Activated CD4-positive, alpha-beta T cell treated with anti-CD3 and anti-CD28 coated beads for 48 hours (primary cell): ENCODE results near the gene GBE1.
"Not testable (repeated sequence)": the region's sequence is repeated elsewhere in the genome, so short reads cannot be mapped to it uniquely, and the experiment has no call there.

ENCODE experiments used
- DNase-seq: peaks from one replicate; pipeline ENCODE4 v3.0.0-alpha.2; 2020

Gene GBE1

GRCh38 chr3:81752604-81753003, 8.8 kb downstream of the GBE1 start:
- no peak for DNase-seq

DNA sequence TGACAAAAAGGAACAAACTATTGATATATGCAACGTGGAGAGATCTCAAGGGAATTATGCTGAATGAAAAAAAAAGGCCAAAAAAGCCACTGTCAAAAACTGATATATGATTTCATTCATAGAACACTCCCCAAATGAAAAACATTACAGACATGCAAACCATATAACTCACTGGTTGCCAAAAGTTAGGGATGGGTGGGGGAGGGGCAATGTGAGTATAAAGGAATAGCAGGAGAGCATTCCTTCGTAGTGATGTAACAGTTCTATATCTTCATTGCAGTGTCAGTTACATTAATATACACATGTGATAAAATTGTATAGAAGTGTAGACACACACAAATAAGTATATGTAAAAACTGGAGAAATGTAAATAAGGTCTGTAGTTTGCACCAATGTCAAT, 12.2 kb downstream of the GBE1 start:
- DNase-seq: no peak

DNA sequence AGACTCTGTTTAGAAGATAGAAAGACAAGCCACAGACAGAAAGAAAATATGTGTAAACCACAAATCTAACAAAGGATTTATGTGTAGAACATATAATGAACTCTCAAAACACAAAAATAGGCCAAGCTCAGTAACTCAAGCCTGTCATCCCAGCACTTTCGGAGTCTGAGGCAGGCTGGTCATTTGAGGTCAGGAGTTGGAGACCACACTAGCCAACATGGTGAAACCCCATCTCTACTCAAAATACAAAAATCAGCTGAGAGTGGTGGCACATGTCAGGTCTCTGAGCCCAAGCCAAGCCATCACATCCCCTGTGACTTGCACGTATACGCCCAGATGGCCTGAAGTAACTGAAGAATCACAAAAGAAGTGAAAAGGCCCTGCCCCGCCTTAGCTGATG, 14.2 kb downstream of the GBE1 start:
- DNase-seq: not testable (repeated sequence)

DNA sequence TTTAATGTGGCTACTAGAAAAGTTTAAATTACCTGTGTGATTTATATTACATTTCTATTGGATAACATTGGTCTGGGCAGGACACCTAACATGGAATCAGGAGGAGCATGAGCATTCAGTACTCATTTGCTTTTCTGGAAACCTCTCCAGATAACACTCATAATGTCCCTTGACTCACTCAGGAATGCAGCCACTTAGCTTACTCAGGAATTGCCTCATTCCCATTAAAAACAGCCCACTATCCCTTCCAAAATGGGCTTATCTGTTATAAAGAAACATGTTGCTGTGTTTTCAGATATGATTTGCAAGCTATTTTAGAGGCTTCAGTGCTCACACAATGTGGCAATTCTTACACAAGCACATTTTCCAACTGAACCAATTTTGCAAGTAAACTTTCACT, 17.1 kb downstream of the GBE1 start:
- no peak for DNase-seq

GRCh38 chr3:81743096-81744025, 18.1 kb downstream of the GBE1 start:
- DNase-seq: no peak

- DNase-seq: no peak
Observed at GRCh38 chr3:81742581-81742980, 18.9 kb downstream of the GBE1 start.

GRCh38 chr3:81741216-81741615, 20.2 kb downstream of the GBE1 start:
- no peak for DNase-seq

GRCh38 chr3:81740731-81741130, 20.7 kb downstream of the GBE1 start:
- no peak for DNase-seq

DNA sequence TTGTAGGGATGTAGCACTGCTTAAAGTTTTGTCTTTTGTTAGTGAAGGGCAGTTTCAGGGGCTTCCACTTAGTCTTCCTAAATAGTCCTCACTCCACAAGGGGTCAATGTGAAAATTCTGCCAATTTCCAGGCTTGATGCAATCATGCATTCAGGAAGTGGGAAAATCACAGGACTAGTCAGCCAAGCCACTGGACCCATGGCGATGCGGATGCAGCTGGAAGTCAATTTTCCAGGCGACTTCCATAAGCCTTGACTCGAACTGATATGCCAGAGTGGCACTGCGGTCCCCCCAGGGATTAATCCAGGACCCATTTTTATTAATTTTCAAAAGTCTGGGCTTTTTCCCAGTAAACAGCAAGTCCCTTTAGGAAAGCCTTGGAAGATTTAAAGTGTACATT, 26.1 kb downstream of the GBE1 start:
- no peak for DNase-seq

DNA sequence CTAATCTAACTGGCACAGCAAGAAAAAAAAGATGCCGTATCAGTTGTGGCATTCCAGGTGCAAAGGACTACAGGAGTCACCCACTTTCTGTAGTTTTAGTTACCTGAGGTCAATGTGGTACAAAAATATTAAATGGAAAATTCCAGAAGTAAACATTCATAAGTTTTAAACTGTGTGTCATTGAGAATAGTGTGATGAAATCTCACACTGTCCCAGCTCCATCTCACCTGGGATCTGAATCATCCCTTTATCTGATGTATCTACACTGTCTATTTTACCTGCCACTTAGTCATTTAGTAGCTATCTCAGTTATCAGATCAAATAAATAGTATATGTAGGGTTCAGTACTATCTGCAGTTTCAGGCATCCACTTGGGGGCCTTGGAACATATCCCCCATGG, 26.7 kb downstream of the GBE1 start:
- DNase-seq: no peak

DNA sequence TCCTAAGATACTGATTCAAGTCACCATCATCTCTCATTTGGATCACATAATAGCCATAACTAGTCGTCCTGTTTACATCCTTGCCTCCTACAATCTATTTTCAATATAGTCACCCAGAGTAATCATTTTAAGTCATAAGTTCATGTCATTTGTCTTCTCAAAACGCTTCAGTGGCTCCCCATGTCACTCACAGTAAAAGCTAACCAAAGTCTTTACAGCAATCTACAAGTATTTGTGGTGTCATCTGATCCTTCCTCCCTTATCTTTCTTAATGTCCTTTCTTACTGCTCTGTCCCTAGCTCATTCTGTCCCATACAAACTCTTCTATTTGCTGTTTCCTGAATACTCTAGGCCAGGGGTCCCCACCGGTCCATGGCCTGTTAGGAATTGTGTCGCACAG, 28.8 kb downstream of the GBE1 start:
- no peak for DNase-seq

DNA sequence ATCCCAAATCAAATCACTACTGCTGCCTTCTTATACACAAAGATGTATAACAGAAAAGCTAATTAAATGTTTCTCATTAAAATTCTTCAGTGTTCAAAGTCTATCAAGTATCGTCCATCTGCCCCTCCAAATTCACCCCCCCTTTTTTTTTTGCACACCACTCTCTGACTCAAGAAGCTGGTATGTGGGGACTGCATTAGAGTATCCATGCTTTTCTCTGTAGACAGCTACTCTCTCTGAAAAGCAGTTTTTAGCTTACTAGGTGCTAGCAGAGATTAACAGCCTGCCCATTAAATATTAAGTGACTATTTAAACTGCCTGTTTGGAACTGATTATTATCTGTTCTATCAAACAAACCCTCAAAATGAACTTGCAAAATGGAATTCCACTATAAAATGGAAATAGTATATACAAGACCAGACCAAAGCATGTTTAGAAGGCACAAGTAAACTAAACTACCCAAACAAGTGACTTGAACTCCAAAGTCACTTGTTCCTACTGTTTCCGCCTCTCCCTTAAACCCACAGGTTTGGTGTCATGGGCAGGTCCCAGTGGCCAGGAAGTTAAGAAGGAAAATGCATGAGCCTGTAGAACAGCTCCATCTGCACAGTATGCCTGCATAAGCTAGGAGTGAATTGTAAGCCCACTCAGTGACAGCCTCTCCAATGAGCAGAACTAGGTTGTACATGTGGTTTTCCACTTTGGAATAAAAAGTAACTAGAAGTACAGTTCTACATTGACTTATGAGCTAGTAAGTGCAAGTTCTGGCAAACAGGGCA, 32.5 kb downstream of the GBE1 start:
- no peak for DNase-seq

DNA sequence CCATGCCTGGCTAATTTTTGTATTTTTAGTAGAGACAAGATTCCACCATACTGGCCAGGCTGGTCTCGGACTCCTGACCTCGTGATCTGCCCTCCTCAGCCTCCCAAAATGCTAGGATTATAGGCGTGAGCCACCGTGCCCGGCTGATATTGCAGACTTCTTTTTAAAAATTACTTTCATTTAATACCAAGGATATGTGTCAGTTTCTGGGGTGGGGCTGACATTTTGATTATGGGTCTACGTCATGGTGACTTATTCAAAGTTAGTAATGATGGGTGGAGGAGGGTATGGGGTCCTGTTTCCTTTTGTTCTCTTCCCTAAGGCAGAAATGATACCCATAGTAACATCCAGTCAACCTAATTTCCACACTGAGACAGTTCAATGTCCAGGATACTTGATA, 34.7 kb downstream of the GBE1 start:
- no peak for DNase-seq

- DNase-seq: no peak
Observed at GRCh38 chr3:81726132-81726531, 35.3 kb downstream of the GBE1 start.

- DNase-seq: no peak
Observed at GRCh38 chr3:81723732-81724313, 37.6 kb downstream of the GBE1 start.

DNA sequence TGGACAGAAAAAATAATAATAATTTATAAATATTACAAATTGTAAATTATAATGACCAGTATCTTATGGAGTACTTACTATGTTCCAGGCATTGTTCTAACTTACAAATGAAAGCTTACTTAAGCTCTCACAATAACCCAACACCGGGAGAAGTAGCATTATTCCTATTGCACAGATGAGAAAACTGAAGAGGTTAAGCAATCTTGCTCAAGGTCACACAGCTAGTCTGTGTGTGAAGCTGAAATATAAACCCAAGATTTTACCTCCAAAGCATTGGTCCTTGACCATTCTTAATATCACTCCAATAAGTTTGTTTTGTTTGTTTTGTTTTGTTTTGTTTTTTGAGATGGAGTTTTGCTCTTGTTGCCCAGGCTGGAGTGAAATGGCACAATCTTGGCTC, 43.1 kb downstream of the GBE1 start:
- no peak for DNase-seq

DNA sequence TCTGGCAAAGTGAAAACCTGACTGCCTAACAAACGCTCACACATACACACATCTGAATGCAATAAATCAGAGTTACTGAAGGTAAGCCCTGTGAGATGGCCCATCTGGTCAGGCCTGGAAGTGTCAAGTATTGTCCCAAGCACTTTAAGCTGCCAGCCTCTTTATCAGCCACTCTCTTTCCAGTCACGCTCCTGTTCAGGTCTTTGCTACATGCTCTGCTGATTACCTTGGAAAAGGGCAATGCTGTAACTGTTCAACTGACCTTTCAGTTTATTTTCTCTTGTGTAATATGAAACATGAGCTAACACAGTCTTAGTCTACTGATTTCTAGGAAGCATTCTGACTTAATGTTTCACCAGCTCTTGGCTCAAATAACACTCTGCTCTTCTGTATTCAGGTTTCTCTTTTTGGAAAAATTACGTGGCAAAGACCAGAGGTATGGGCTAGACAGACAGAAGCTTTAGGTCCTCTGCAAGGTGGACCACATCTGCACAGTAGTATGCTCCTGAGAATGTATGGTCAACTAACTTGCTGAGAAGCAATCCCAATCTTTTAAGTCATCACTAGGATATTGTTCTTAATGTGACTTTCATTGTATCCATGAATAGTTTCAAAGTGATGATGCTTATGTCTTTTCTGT, 44.5 kb downstream of the GBE1 start:
- no peak for DNase-seq

DNA sequence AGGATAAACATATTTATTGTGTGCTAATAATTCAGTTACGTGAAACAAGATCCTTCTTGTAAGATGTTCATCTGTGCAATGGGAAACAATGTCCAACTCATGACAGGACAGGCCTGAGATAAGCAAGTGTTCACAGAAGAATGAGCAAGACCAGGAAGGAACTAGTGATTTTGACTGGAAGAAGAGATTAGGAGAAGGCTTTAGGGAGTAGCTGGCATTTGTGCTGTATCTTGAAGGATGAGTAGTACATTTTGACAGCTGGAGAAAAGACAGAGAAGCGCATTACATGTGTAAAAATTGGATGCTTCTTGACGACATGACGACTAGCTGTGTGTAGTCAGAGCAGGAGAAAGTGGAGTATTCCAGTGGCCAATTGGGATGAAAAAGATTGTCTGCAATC, 48.4 kb downstream of the GBE1 start:
- no peak for DNase-seq

- no peak for DNase-seq
Observed at GRCh38 chr3:81709606-81710005, 51.8 kb downstream of the GBE1 start.

DNA sequence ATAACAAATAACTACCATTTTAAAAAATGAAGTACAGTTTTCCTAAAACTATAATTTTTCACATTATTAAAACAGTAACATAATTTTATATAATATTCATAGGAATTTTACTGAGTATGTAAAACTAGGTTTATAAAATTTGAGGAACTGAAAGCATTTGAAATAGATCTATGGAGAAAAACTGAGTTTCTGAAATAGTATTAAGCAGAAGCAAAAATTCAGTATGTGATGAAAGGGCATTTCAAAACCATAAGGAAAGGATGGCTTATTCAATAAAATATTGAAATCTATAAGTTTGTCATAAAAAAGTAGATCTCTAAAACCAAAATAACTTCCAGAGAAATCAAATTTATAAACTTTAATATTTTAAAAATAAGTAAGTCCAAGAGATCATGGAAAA, 53.4 kb downstream of the GBE1 start:
- DNase-seq: no peak

GRCh38 chr3:81702126-81702525, 59.3 kb downstream of the GBE1 start:
- DNase-seq: no peak

DNA sequence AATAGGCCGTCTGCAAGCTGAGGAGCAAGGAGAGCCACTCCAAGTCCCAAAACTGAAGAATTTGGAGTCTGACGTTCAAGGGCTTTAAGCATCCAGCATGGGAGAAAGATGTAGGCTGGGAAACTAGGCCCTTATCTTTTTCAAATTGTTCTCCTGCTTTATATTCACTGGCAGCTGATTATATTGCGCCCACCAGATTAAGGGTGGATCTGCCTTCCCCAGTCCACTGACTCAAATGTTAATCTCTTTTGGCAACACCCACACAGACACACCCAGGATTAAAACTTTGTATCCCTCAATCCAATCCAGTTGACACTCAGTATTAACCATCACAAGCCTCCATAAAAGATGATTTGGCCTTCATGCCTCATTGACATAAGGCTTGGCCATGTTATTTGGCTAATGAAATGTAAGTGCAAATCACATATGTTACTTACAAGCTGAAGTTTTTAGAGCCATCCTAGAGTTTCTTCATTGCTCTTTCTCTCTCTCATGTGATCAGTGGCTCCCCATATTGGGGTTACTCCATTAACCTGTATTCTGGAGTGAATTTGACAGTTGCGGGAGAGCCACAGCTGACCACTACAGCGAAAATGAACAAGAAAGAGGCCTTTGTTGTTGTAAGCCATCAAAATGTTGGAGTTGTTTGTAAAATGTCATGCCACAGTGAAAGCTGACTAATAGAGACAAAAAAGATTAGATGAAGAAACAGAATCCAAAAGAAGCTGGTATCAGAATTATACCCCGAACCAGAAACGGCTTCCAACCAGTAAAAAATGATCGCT, 61.7 kb downstream of the GBE1 start:
- DNase-seq: no peak

GRCh38 chr3:81696090-81696489, 65.4 kb downstream of the GBE1 start:
- no peak for DNase-seq
